Adrenal gland (tissue), 5 donors: ENCODE results near the gene CCDC61.

ENCODE experiments used
- POLR2A ChIP-seq, 2 donors: fragments of 450-650 bp; IDR thresholded peaks; one replicate each; pipeline ENCODE4 v1.6.1; 2017; ENCODE audit warnings: antibody characterized with exemption in 2 of 2, mild to moderate bottlenecking in 2 of 2, moderate library complexity in 1 of 2
- TF ChIP-seq, protein P1 (sequence below), 6 experiments: fragments of 450-650 bp in 4 of 6; fragments of 200-600 bp in 2 of 6; sonication (generic) in 1 of 6; IDR thresholded peaks; 1 replicate in 5 of 6; 2 replicates in 1 of 6; pipeline versions ENCODE4 v1.5.1 to v1.8.0; 2016 to 2021; ENCODE audit warnings: antibody characterized with exemption in 6 of 6, mild to moderate bottlenecking in 2 of 6, moderate library complexity in 1 of 6
- donor health status: DM: no; HTN: no; CAD: no.

DNA sequence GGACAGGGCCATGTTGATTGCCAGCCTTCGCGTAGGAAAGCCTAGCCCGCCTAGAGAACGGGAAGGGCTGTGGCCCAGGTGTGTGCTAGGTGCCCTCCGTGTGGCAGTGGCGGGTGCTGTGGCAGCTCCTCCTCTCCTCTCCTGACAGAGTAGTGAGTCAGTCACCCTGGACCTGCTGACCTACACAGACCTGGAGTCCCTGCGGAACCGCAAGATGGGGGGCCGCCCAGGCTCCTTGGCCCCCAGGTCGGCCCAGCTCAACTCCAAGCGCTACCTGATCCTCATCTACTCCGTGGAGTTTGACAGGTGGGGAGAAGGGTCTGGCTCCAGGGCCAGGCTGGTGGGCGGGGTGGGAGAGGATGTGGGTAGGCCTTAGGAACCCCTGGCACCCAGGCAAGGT is 11.1 kb downstream of the CCDC61 start:
- no peak for TF ChIP-seq POLR2A (IDR thresholded peaks at IDR 0.05)
- TF ChIP-seq, protein P1, sequence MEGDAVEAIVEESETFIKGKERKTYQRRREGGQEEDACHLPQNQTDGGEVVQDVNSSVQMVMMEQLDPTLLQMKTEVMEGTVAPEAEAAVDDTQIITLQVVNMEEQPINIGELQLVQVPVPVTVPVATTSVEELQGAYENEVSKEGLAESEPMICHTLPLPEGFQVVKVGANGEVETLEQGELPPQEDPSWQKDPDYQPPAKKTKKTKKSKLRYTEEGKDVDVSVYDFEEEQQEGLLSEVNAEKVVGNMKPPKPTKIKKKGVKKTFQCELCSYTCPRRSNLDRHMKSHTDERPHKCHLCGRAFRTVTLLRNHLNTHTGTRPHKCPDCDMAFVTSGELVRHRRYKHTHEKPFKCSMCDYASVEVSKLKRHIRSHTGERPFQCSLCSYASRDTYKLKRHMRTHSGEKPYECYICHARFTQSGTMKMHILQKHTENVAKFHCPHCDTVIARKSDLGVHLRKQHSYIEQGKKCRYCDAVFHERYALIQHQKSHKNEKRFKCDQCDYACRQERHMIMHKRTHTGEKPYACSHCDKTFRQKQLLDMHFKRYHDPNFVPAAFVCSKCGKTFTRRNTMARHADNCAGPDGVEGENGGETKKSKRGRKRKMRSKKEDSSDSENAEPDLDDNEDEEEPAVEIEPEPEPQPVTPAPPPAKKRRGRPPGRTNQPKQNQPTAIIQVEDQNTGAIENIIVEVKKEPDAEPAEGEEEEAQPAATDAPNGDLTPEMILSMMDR (IDR thresholded peaks at IDR 0.05): no peak
